Ascending aorta (tissue), 2 donors: Measurements from ENCODE around the gene XG. TPM values are rescaled to one million over a fixed set of nuclear protein-coding genes. Genes with fewer than 3 reads are reported as not detected.
"Not testable (repeated sequence)": the region's sequence is repeated elsewhere in the genome, so short reads cannot be mapped to it uniquely, and the experiment has no call there.

Experiments
- DNase-seq, 2 donors: peaks; one replicate each; pipeline ENCODE4 v3.0.0-alpha.2; 2019; ENCODE audit warnings: low spot score in 2 of 2
- H3K27ac ChIP-seq, 2 donors: fragments of 200-600 bp; sonication (generic); one replicate each; pipeline ENCODE4 v1.5.1; 2016 to 2017; ENCODE audit warnings: mild to moderate bottlenecking in 1 of 2
- H3K27me3 ChIP-seq: fragments of 200-600 bp; sonication (generic); one replicate; pipeline ENCODE4 v1.5.1; 2017
- H3K36me3 ChIP-seq, 2 donors: fragments of 200-600 bp; sonication (generic); one replicate each; pipeline ENCODE4 v1.5.1; 2016
- H3K4me1 ChIP-seq, 2 donors: fragments of 200-600 bp; sonication (generic); one replicate each; pipeline ENCODE4 v1.5.1; 2016 to 2017; ENCODE audit warnings: mild to moderate bottlenecking in 1 of 2
- H3K4me3 ChIP-seq, 2 donors: fragments of 200-600 bp; sonication (generic); one replicate each; pipeline ENCODE4 v1.5.1; 2016 to 2017; ENCODE audit warnings: mild to moderate bottlenecking in 1 of 2
- H3K9me3 ChIP-seq, 2 donors: fragments of 200-600 bp; sonication (generic); one replicate each; pipeline ENCODE4 v1.5.1; 2016
- intact Hi-C: fragments of 100-400 bp; cut with DNase I; formaldehyde crosslinking; loops from one replicate; pipeline ENCODE4 v1.15.1; 2023
- total RNA-seq: library from RNA; depleted of rRNA; stranded (reverse); fragments of >200 nt; gene quantifications from one replicate; pipeline ENCODE4 v1.1.0, GENCODE V29; 2016
- TF ChIP-seq, protein P1 (sequence below), 3 experiments: fragments of 200-600 bp in 2 of 3; fragments of 450-650 bp in 1 of 3; sonication (generic) in 2 of 3; IDR thresholded peaks; one replicate each; pipeline ENCODE4 v1.5.1; 2016 to 2019; ENCODE audit warnings: antibody characterized with exemption in 3 of 3, mild to moderate bottlenecking in 1 of 3, moderate library complexity in 1 of 3

The XG gene
- total RNA-seq, 1 donor from 2014 or later = 1.3 TPM

DNA sequence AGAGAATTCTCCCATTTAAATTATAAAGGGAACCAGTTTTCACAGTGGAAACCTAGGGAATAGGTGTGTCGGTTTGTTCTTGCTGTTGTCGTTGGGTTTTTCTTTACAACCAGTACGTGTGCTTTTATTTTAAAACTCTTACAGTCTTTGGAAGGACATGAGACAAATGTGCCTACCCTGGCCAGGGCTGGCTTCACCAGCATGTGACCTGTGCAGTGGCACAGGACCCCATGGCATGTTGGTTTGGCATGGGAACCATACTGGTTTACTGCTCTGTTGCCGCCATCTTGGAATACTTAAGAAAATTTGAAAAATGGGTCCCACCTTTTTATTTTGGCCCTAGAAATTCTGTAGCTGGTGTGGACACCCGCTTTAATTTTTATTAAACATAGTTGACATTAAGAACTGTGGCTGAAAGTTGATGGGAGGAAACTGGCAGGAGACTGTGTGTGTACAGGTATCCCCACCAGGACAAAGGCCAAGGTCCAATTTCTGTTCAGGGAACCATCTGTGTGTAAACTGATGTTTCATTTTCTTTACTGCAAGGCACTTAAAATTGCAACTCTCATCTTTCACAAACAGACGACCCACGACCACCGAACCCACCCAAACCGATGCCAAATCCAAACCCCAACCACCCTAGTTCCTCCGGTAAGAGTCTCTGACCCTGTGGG lies 31.9 kb upstream of the XG start:
- no peak for DNase-seq
- Histone ChIP-seq H3K9me3 (no peaks in the 10 kb centered on the region), H3K4me3 (no peak overlapping the region), H3K27me3 (no peaks in the 10 kb centered on the region), H3K27ac (no peak overlapping the region), H3K36me3 (peaks cover 80 to 94% of the 10 kb centered on the region in 2 donors), H3K4me1 (no peaks in the 10 kb centered on the region)
- TF ChIP-seq, protein P1, sequence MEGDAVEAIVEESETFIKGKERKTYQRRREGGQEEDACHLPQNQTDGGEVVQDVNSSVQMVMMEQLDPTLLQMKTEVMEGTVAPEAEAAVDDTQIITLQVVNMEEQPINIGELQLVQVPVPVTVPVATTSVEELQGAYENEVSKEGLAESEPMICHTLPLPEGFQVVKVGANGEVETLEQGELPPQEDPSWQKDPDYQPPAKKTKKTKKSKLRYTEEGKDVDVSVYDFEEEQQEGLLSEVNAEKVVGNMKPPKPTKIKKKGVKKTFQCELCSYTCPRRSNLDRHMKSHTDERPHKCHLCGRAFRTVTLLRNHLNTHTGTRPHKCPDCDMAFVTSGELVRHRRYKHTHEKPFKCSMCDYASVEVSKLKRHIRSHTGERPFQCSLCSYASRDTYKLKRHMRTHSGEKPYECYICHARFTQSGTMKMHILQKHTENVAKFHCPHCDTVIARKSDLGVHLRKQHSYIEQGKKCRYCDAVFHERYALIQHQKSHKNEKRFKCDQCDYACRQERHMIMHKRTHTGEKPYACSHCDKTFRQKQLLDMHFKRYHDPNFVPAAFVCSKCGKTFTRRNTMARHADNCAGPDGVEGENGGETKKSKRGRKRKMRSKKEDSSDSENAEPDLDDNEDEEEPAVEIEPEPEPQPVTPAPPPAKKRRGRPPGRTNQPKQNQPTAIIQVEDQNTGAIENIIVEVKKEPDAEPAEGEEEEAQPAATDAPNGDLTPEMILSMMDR (IDR thresholded peaks at IDR 0.05) = no peak
- intact Hi-C loops = no loop called here

DNA sequence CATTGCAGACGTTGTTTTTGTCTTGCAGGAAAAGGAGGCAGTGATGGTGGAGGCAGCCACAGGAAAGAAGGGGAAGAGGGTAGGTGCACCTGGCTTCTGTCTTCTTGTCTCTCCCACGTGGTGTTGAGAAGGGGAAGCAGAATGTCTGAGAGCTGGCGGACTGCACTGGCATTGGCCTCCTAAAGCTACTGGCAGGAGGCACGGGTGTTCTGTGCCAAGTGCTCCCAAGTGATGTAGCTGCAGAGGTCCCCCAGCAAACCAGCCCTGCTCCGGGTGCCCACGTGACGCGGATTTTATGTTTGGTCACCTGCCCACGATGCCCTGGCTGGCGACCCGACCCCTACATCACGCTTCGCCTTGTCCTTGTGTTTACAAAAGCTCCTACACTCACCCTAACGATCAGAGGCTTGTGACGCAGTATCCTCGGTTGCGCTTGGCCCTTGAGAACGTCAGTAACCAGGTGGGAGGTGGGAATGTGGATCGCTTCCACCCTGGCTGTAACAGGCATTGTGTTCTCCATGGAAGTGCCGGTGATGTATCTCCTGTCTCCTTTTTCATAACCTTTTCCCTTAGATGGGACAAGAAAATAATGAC lies 28.5 kb upstream of the XG start:
- H3K36me3 ChIP-seq = peaks cover 89 to 96% of the 10 kb centered on the region in 2 donors
- H3K4me3 ChIP-seq = no peak overlapping the region
- intact Hi-C loops = no loop called here
- H3K9me3 ChIP-seq = no peaks in the 10 kb centered on the region
- H3K27ac ChIP-seq = no peak overlapping the region
- no peaks in the 10 kb centered on the region for H3K27me3 ChIP-seq
- TF ChIP-seq, protein P1 (IDR thresholded peaks at IDR 0.05) = no peak
- no peaks in the 10 kb centered on the region for H3K4me1 ChIP-seq
- no peak for DNase-seq

DNA sequence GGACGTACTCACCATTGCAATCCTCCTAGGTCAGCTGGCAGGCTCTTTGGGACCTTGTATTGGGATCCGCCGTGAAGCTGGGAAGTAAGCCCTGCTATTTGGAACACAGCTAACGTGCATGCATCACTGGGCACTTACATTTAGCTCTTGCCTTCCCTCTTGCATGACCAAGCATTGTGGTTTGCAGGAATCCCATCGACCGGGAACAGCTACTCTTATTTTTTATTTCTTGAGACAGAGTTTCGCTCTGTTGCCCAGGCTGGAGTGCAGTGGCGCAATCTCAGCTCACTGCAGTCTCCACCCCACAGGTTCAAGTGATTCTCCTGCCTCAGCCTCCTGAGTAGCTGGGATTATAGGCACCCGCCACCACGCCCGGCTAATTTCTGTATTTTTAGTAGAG lies 24.6 kb upstream of the XG start:
- intact Hi-C loops, H3K9me3 ChIP-seq, H3K4me3 ChIP-seq, H3K27me3 ChIP-seq, H3K27ac ChIP-seq, DNase-seq, H3K4me1 ChIP-seq: not testable (repeated sequence)
- H3K36me3 ChIP-seq = peaks cover 71 to 95% of the 10 kb centered on the region in 2 donors

DNA sequence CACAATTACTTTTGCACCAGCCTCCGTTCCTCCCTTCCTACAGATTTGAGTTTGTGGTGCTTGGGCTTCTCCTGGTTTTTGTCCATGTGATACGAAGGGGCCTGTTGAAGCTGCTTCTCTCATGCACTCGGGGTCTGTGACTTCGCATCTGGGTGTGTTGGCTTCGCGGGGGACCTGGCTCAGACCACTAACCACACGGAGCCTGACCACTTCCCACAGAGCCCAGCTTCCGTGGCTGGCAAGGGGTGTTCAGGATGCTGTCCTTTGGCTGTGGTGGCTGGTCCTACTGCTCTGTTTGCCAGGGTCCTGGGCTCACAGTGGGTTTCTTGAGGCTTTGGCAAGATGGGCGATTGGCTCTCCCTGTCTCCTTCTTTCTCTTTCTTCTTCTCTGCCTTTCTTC lies 19.8 kb upstream of the XG start:
- no peak for DNase-seq
- no peak overlapping the region for H3K4me3 ChIP-seq
- intact Hi-C loops = no loop called here
- no peaks in the 10 kb centered on the region for H3K9me3 ChIP-seq
- TF ChIP-seq, protein P1 (IDR thresholded peaks at IDR 0.05) = no peak
- H3K27me3 ChIP-seq = no peaks in the 10 kb centered on the region
- no peak overlapping the region for H3K27ac ChIP-seq
- H3K36me3 ChIP-seq = peaks cover 38 to 86% of the 10 kb centered on the region in 2 donors
- no peaks in the 10 kb centered on the region for H3K4me1 ChIP-seq

DNA sequence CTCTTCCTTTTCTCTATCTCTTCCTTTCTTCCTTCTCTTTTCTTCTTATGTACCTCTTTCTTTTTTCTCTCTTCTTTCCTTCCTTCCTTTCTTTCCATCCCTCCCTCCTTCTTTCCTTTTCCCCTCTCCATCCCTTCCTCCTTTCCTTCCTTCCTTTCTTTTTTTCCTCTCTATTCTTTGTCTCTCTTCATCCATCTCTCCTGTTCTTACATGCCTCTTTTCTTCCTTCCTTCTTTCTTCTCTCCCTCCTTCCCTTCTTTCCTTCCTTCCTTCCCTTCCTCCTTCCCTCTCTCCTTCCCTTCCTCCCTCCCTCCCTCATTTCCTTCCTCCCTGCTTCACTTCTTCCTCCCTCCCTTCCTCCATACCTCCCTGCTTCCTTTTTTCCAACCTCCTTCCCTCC lies 19.2 kb upstream of the XG start:
- no peak overlapping the region for H3K27ac ChIP-seq
- intact Hi-C loops = no loop called here
- TF ChIP-seq, protein P1 (IDR thresholded peaks at IDR 0.05) = no peak
- peaks cover 32 to 86% of the 10 kb centered on the region in 2 donors for H3K36me3 ChIP-seq
- no peak overlapping the region for H3K4me3 ChIP-seq
- H3K9me3 ChIP-seq = no peaks in the 10 kb centered on the region
- no peak for DNase-seq
- H3K27me3 ChIP-seq = no peaks in the 10 kb centered on the region
- no peaks in the 10 kb centered on the region for H3K4me1 ChIP-seq

DNA sequence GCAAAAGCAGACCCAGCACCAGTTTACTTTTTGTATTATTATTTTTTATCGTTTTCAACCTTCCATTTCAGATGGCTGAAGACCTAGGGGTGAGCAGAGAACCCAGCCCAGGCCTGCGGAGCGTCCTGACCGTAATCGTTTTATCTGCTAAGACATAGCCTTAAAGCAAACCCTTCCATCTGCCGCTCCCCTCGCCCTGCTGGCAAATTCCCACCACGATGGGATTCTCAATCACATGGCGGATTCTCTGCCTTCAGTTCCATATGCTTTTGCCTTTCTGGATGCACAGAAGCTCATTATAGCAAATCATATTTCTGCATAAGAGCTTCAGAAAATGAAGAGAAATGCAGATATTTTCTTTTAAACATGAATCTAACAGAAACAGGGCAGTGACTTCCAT lies 18.6 kb upstream of the XG start:
- TF ChIP-seq, protein P1 (IDR thresholded peaks at IDR 0.05) = no peak
- intact Hi-C loops = no loop called here
- H3K36me3 ChIP-seq = peaks cover 29 to 86% of the 10 kb centered on the region in 2 donors

More for the DNA sequence above, 18.6 kb upstream of the XG start:
- Histone ChIP-seq H3K4me1 (no peaks in the 10 kb centered on the region), H3K4me3 (no peak overlapping the region), H3K27me3 (no peaks in the 10 kb centered on the region), H3K9me3 (no peaks in the 10 kb centered on the region), H3K27ac (no peak overlapping the region)
- no peak for DNase-seq
